Tibial artery (tissue), 4 donors: ENCODE results near the gene OTX2.

ENCODE experiments used
- DNase-seq, 2 donors: peaks; one replicate each; pipeline ENCODE4 v3.0.0-alpha.2; 2019
- H3K27ac ChIP-seq, 2 donors: fragments of 200-600 bp; sonication (generic) in 1 of 2; 1 replicate in 1 of 2; 2 replicates in 1 of 2; pipeline ENCODE4 v1.5.1; 2018 to 2019; ENCODE audit warnings: mild to moderate bottlenecking in 1 of 2
- H3K27me3 ChIP-seq, 2 donors: fragments of 200-600 bp; sonication (generic) in 1 of 2; one replicate each; pipeline versions ENCODE4 v1.5.1 to v1.6.0; 2016 to 2019
- H3K36me3 ChIP-seq, 3 donors: fragments of 200-600 bp; sonication (generic) in 2 of 3; one replicate each; pipeline ENCODE4 v1.5.1; 2016 to 2019; ENCODE audit warnings: mild to moderate bottlenecking in 2 of 3
- H3K4me1 ChIP-seq, 4 donors: fragments of 200-600 bp; sonication (generic) in 2 of 4; 1 replicate in 3 of 4; 2 replicates in 1 of 4; pipeline ENCODE4 v1.5.1; 2016 to 2019
- H3K4me3 ChIP-seq, 2 donors: fragments of 200-600 bp; sonication (generic) in 1 of 2; 1 replicate in 1 of 2; 2 replicates in 1 of 2; pipeline ENCODE4 v1.5.1; 2018 to 2019; ENCODE audit warnings: mild to moderate bottlenecking in 2 of 2
- H3K9me3 ChIP-seq, 3 donors: fragments of 200-600 bp; sonication (generic) in 1 of 3; one replicate each; pipeline ENCODE4 v1.5.1; 2016 to 2019
- CTCF ChIP-seq, 2 experiments: fragments of 200-600 bp in 1 of 2; fragments of 450-650 bp in 1 of 2; IDR thresholded peaks; one replicate each; pipeline ENCODE4 v1.5.1; 2017 to 2019; ENCODE audit warnings: antibody characterized with exemption in 2 of 2, mild to moderate bottlenecking in 1 of 2, moderate library complexity in 1 of 2
- intact Hi-C: fragments of 100-400 bp; cut with DNase I; formaldehyde crosslinking; loops from one replicate; pipeline ENCODE4 v1.15.0; 2023; ENCODE audit warnings: low total_unique reads

OTX2 gene

DNA sequence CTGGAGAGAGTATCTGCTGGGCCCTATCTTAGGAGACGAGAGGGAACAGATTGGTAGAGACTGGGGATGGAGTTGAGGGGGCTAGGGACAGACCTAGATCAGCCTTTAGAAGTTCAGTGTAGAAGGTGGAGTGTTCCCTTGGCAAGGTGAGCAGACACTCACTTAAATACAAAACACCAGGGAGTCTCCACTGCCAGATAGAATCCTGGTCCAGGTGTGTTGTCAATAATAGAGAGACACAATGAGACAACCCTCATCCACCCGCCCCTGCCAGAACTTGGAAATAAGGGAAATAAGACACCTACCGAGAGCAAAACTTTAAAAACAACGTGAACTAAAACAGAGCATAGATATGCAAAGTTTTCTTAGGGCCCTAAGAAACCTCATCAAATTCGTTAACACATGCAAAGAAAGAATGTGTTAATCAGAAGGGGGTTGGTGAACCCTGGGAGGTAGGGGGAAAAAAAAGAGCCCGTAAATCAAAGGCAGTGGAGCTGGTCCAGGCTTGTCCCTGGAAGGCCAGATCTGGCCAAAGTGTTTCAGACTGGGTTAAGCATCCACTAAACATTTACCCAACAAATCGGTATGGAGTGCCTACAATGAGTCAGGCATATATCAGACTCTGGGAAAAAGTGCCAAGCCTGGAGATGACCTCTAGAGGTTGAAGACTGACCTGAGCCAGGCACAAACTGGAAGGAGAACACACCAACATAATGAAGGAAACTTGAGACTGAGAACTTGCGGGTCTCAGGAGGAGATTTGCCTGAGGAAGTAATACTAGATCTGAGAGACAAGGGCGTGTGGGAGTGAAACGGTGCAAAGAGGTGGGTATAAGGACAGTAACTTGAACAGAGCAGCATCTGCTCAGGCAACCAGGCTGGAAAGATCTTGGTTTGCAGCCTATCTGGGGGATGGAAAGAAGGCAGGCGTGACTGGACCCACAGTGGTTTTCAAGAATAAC is 37.0 kb upstream of the OTX2 start:
- Histone ChIP-seq H3K27ac (no peak overlapping the region), H3K36me3 (no peaks in the 10 kb centered on the region), H3K27me3 (peaks cover 0 to 4% of the 10 kb centered on the region in 2 donors), H3K4me3 (no peak overlapping the region), H3K9me3 (no peaks in the 10 kb centered on the region), H3K4me1 (no peaks in the 10 kb centered on the region)
- intact Hi-C loops: no loop called here
- no peak for TF ChIP-seq CTCF (IDR thresholded peaks at IDR 0.05)
- DNase-seq: no peak

DNA sequence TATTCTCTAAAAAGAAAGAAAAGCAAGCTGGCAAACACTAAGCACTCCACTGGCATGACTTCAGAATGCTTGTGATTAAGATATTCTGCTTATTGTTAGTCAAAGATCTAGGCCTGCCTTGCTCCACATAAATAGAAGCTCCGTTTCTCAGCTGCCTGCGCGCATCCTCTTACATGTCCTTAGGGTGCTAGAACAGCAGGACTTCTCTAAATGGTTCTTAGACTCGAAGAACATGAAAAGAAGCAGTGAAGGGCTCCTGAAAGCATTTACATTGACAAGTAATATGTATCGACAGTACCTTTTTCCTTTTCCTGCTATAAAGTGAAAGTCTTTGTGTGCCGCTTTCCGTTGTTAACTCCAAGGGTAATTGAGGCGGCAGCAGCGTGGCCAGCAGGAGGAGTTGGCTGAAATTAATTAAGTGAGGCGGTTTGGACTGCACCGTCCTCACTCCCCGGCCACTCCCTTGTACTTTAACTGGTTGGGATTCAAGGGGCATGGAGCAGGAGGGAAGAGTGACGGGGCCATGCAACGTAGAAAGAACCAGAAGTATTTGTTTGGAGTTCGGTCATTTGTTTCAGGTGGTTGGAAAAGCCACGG is 34.2 kb upstream of the OTX2 start:
- no peak overlapping the region for H3K4me3 ChIP-seq
- intact Hi-C loops: no loop called here
- no peaks in the 10 kb centered on the region for H3K4me1 ChIP-seq

DNA sequence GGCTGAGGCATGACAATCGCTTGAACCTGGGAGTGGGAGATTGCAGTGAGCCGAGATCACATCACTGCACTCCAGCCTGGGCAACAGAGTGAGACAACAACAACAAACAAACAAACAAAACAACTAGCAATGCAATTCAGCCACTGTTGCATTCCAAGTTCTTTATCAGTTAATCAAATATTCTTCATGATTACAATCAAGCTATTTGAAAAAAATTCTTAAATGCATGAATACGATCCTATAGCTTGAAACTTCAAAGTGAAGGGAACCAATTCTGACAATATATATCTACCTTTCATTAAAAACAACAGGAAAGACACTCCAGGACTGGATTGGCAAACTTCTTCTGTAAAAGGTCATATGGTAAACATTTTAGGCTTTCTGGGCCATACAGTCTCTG is 31.3 kb upstream of the OTX2 start:
- intact Hi-C loops: no loop called here
- no peak overlapping the region for H3K4me3 ChIP-seq
- H3K27me3 ChIP-seq: peaks cover 0 to 4% of the 10 kb centered on the region in 2 donors

More for the DNA sequence above, 34.2 kb upstream of the OTX2 start:
- Histone ChIP-seq H3K9me3 (no peaks in the 10 kb centered on the region), H3K36me3 (no peaks in the 10 kb centered on the region), H3K27me3 (peaks cover 0 to 4% of the 10 kb centered on the region in 2 donors), H3K27ac (no peak overlapping the region)
- no peak for DNase-seq
- no peak for TF ChIP-seq CTCF (IDR thresholded peaks at IDR 0.05)

GRCh38 chr14:56840221-56840620 is 29.9 kb upstream of the OTX2 start:
- intact Hi-C loops: no loop called here
- no peaks in the 10 kb centered on the region for H3K9me3 ChIP-seq
- no peak overlapping the region for H3K4me3 ChIP-seq
- no peaks in the 10 kb centered on the region for H3K36me3 ChIP-seq
- DNase-seq: no peak
- no peak for TF ChIP-seq CTCF (IDR thresholded peaks at IDR 0.05)
- H3K4me1 ChIP-seq: no peaks in the 10 kb centered on the region
- H3K27ac ChIP-seq: no peak overlapping the region
- peaks cover 0 to 4% of the 10 kb centered on the region in 2 donors for H3K27me3 ChIP-seq

More for the DNA sequence above, 31.3 kb upstream of the OTX2 start:
- Histone ChIP-seq H3K36me3 (no peaks in the 10 kb centered on the region), H3K9me3 (no peaks in the 10 kb centered on the region), H3K27ac (no peak overlapping the region), H3K4me1 (no peaks in the 10 kb centered on the region)
- DNase-seq: no peak
- no peak for TF ChIP-seq CTCF (IDR thresholded peaks at IDR 0.05)

DNA sequence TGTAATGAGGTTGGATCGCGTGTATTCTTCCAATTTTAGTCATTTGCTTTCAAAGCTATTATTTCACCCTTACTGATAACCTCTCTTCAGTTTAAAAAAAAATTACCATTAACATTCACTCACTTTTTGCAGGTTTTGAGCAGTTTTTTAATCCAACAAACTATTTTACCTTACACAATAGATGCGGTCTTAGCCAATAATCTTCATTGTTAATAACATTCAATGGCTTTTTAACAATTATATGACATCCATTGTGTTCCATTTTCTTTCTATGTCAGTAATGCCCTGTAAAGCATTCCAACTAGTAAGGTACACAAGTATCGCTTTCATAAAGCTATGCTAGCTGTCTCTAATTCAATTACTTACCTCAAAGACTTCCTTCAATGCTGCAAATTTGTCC is 18.9 kb upstream of the OTX2 start:
- Histone ChIP-seq H3K4me3 (no peak overlapping the region), H3K4me1 (no peaks in the 10 kb centered on the region), H3K36me3 (no peaks in the 10 kb centered on the region), H3K9me3 (no peaks in the 10 kb centered on the region), H3K27ac (no peak overlapping the region), H3K27me3 (no peaks in the 10 kb centered on the region)
- intact Hi-C loops: no loop called here
- TF ChIP-seq CTCF (IDR thresholded peaks at IDR 0.05): no peak
- DNase-seq: no peak
